ENCODE results near the gene TFPI. TPM values are rescaled to one million over a fixed set of nuclear protein-coding genes. Genes with fewer than 3 reads are reported as not detected.

TFPI gene
- 81.8 and 116 TPM in 2 replicates for total RNA-seq

GRCh38 chr2:187554011-187554703, at the start of gene TFPI:
Gene TFPI, minus strand, starts transcription at chr2:187554435. Its CDS starts 50,667 bp downstream, at chr2:187503768.

Small RNA genes within 50 kb of the gene (small RNA-seq; reads per million reads assigned to genes)
- not detected for gene GAPDHP59

Other genes starting within 250 kb of the TFPI start
- 0.39 and 1.5 TPM in 2 replicates for gene CALCRL, start 106.2 kb downstream of the TFPI start, total RNA-seq

All from placental epithelial cell (primary cell).